Smooth muscle cell (in vitro differentiated cells): ENCODE measurements around the gene GABRG3. TPM values are rescaled to one million over a fixed set of nuclear protein-coding genes. Genes with fewer than 3 reads are reported as not detected.
A peak's percentile ranks its signal among the peaks of the same experiment; 100 is the strongest.

Experiments
- DNase-seq: peaks from one replicate; lab custom pipeline; 2025; ENCODE audit not compliant: unreplicated experiment; lab: John Stamatoyannopoulos, UW
- H2AFZ ChIP-seq: fragments of 200-600 bp; sonication (generic); 2 replicates; pipeline ENCODE4 v1.6.0; 2016; ENCODE audit warnings: antibody characterized with exemption, low read depth, mild to moderate bottlenecking
- H3F3A ChIP-seq: fragments of 200-600 bp; sonication (generic); 2 replicates; pipeline ENCODE4 v1.6.0; 2017; ENCODE audit warnings: antibody characterized with exemption, low read depth
- H3K27ac ChIP-seq: fragments of 200-600 bp; sonication (generic); 2 replicates; pipeline ENCODE4 v1.5.1; 2016; ENCODE audit warnings: low read depth, mild to moderate bottlenecking
- H3K27me3 ChIP-seq: fragments of 200-600 bp; sonication (generic); 2 replicates; pipeline ENCODE4 v1.6.1; 2016; ENCODE audit warnings: low read depth, mild to moderate bottlenecking
- H3K36me3 ChIP-seq: fragments of 200-600 bp; sonication (generic); 2 replicates; pipeline ENCODE4 v1.5.1; 2016; ENCODE audit warnings: low read depth
- H3K4me1 ChIP-seq: fragments of 200-600 bp; sonication (generic); 2 replicates; pipeline ENCODE4 v1.5.1; 2016; ENCODE audit warnings: low read depth
- H3K4me2 ChIP-seq: fragments of 200-600 bp; sonication (generic); 2 replicates; pipeline ENCODE4 v1.6.0; 2016; ENCODE audit warnings: mild to moderate bottlenecking
- H3K4me3 ChIP-seq: fragments of 200-600 bp; sonication (generic); 2 replicates; pipeline ENCODE4 v1.5.1; 2016; ENCODE audit warnings: mild to moderate bottlenecking
- H3K79me2 ChIP-seq: fragments of 200-600 bp; sonication (generic); 2 replicates; pipeline ENCODE4 v1.6.0; 2016; ENCODE audit warnings: low read depth, mild to moderate bottlenecking
- H3K9ac ChIP-seq: fragments of 200-600 bp; sonication (generic); 2 replicates; pipeline ENCODE4 v1.6.0; 2016; ENCODE audit warnings: low read depth
- H3K9me3 ChIP-seq: fragments of 200-600 bp; sonication (generic); replicated peaks from 2 replicates; pipeline ENCODE4 v1.5.1; 2016; ENCODE audit warnings: low read depth
- H4K20me1 ChIP-seq: fragments of 200-600 bp; sonication (generic); 2 replicates; pipeline ENCODE4 v1.6.0; 2016; ENCODE audit warnings: low read depth
- CTCF ChIP-seq: fragments of 200-600 bp; sonication (generic); IDR thresholded peaks from 2 replicates; pipeline ENCODE4 v1.5.1; 2017; ENCODE audit warnings: borderline replicate concordance, mild to moderate bottlenecking, antibody characterized with exemption; ENCODE audit not compliant: insufficient read depth, poor library complexity, severe bottlenecking
- WGBS: methylation state at CpG from one replicate; pipeline ENCODE4 v1.1.7; 2016; ENCODE audit warnings: low lambda C conversion rate; 5-methylcytosine and 5-hydroxymethylcytosine counted together
- polyA plus RNA-seq: library from polyadenylated mRNA; unstranded; fragments of >200 nt; fragmentation: Nextera tagmentation; extraction: Ambion mirVana; gene quantifications from 2 replicates; pipeline ENCODE4 v1.2.1, GENCODE V29; 2016
- total RNA-seq: library from RNA; depleted of rRNA; stranded (reverse); fragments of >200 nt; gene quantifications from 2 replicates; pipeline ENCODE4 v1.2.3, GENCODE V29; 2014

Gene GABRG3
- total and polyA plus RNA-seq, 2 experiments from 2014 or later, result under 0.01 TPM; not detected in 1

- Histone ChIP-seq H3K9ac (no peak overlapping the region), H3K4me3 (no peak overlapping the region), H3F3A (peaks cover 21% of the 10 kb centered on the region), H3K79me2 (no peaks in the 10 kb centered on the region), H3K4me2 (peak overlapping the region; percentile 65), H3K36me3 (no peaks in the 10 kb centered on the region), H4K20me1 (no peaks in the 10 kb centered on the region), H3K27ac (no peak overlapping the region), H3K9me3 (no peaks in the 10 kb centered on the region), H2AFZ (peak overlapping the region; percentile 75), H3K27me3 (no peaks in the 10 kb centered on the region), H3K4me1 (no peaks in the 10 kb centered on the region)
- no peak for TF ChIP-seq CTCF
- DNase-seq, result no peak
- 48% methylated on average over 8 of the region's 8 CpGs for WGBS
Observed at GRCh38 chr15:27095886-27096624, 125.1 kb downstream of the GABRG3 start.

GRCh38 chr15:27097506-27097905 is 126.5 kb downstream of the GABRG3 start:
- TF ChIP-seq CTCF, result no peak
- no peaks in the 10 kb centered on the region for H3K4me1 ChIP-seq
- 92% methylated on average over 3 of the region's 3 CpGs for WGBS

GRCh38 chr15:27101982-27102381 is 131.0 kb downstream of the GABRG3 start:
- no peaks in the 10 kb centered on the region for H3K36me3 ChIP-seq
- no peak overlapping the region for H3K4me3 ChIP-seq
- no peak overlapping the region for H2AFZ ChIP-seq
- 88% methylated on average over 9 of the region's 9 CpGs for WGBS
- no peaks in the 10 kb centered on the region for H3K4me1 ChIP-seq
- no peak for DNase-seq
- no peak overlapping the region for H3K4me2 ChIP-seq
- H3K27ac ChIP-seq, result no peak overlapping the region
- no peak overlapping the region for H3K9ac ChIP-seq
- no peaks in the 10 kb centered on the region for H3K27me3 ChIP-seq
- TF ChIP-seq CTCF, result no peak
- H4K20me1 ChIP-seq, result no peaks in the 10 kb centered on the region
- H3F3A ChIP-seq, result no peaks in the 10 kb centered on the region
- H3K9me3 ChIP-seq, result no peaks in the 10 kb centered on the region
- no peaks in the 10 kb centered on the region for H3K79me2 ChIP-seq

More at GRCh38 chr15:27097506-27097905, 126.5 kb downstream of the GABRG3 start:
- no peak overlapping the region for H3K4me3 ChIP-seq
- DNase-seq, result no peak
- no peak overlapping the region for H3K9ac ChIP-seq
- H2AFZ ChIP-seq, result no peak overlapping the region
- H3K9me3 ChIP-seq, result no peaks in the 10 kb centered on the region
- no peaks in the 10 kb centered on the region for H3K36me3 ChIP-seq
- no peaks in the 10 kb centered on the region for H3K79me2 ChIP-seq
- no peak overlapping the region for H3K27ac ChIP-seq
- no peaks in the 10 kb centered on the region for H3K27me3 ChIP-seq
- peaks cover 12% of the 10 kb centered on the region for H3F3A ChIP-seq
- H4K20me1 ChIP-seq, result no peaks in the 10 kb centered on the region
- no peak overlapping the region for H3K4me2 ChIP-seq

GRCh38 chr15:27111323-27111722 is 140.3 kb downstream of the GABRG3 start:
- H3K4me3 ChIP-seq, result no peak overlapping the region
- TF ChIP-seq CTCF, result no peak
- H3K9ac ChIP-seq, result no peak overlapping the region
- no peaks in the 10 kb centered on the region for H3K36me3 ChIP-seq
- DNase-seq, result no peak
- H3K27me3 ChIP-seq, result no peaks in the 10 kb centered on the region
- no peak overlapping the region for H2AFZ ChIP-seq
- H3F3A ChIP-seq, result no peaks in the 10 kb centered on the region
- no peak overlapping the region for H3K4me2 ChIP-seq
- no peaks in the 10 kb centered on the region for H3K4me1 ChIP-seq
- no peaks in the 10 kb centered on the region for H3K9me3 ChIP-seq
- WGBS, result 95% methylated on average over 4 of the region's 4 CpGs
- no peaks in the 10 kb centered on the region for H4K20me1 ChIP-seq
- no peak overlapping the region for H3K27ac ChIP-seq
- no peaks in the 10 kb centered on the region for H3K79me2 ChIP-seq
